ENCODE data around the gene PER3.

PER3 gene

GRCh38 chr1:7857000-7857399 is 72.9 kb downstream of the PER3 start:
- 85 to 94% methylated on average over 2 of the region's 2 CpGs for WGBS, 2 experiments (ENCODE audit: insufficient coverage in 2 of 2)
- Histone ChIP-seq H3K4me1 (ENCODE audit: control insufficient read depth, insufficient read depth, low read length, poor library complexity, severe bottlenecking) (no peaks in the 10 kb centered on the region), H3K4me3 (ENCODE audit: extremely low read depth, insufficient read depth, low read length, poor library complexity, severe bottlenecking) (no peak overlapping the region), H3K9me3 (ENCODE audit: control insufficient read depth, low read length) (no peaks in the 10 kb centered on the region), H3K36me3 (ENCODE audit: control insufficient read depth, insufficient read depth, low read length) (no peaks in the 10 kb centered on the region), H3K27ac (ENCODE audit: low read depth, low read length, severe bottlenecking) (no peak overlapping the region)

GRCh38 chr1:7857985-7858384 is 73.9 kb downstream of the PER3 start:
- WGBS, 2 experiments (ENCODE audit: insufficient coverage in 2 of 2): 92% methylated on average over 4 of the region's 4 CpGs
- H3K4me3 ChIP-seq (ENCODE audit: extremely low read depth, insufficient read depth, low read length, poor library complexity, severe bottlenecking): no peak overlapping the region
- no peak overlapping the region for H3K27ac ChIP-seq (ENCODE audit: low read depth, low read length, severe bottlenecking)
- no peaks in the 10 kb centered on the region for H3K4me1 ChIP-seq (ENCODE audit: control insufficient read depth, insufficient read depth, low read length, poor library complexity, severe bottlenecking)
- no peaks in the 10 kb centered on the region for H3K9me3 ChIP-seq (ENCODE audit: control insufficient read depth, low read length)
- no peaks in the 10 kb centered on the region for H3K36me3 ChIP-seq (ENCODE audit: control insufficient read depth, insufficient read depth, low read length)

- H3K4me1 ChIP-seq (ENCODE audit: control insufficient read depth, insufficient read depth, low read length, poor library complexity, severe bottlenecking): no peaks in the 10 kb centered on the region
- no peaks in the 10 kb centered on the region for H3K9me3 ChIP-seq (ENCODE audit: control insufficient read depth, low read length)
- no peak overlapping the region for H3K4me3 ChIP-seq (ENCODE audit: extremely low read depth, insufficient read depth, low read length, poor library complexity, severe bottlenecking)
- 91 to 95% methylated on average over 6 to 7 of the region's 7 CpGs for WGBS, 2 experiments (ENCODE audit: insufficient coverage in 2 of 2)
- no peaks in the 10 kb centered on the region for H3K36me3 ChIP-seq (ENCODE audit: control insufficient read depth, insufficient read depth, low read length)
- no peak overlapping the region for H3K27ac ChIP-seq (ENCODE audit: low read depth, low read length, severe bottlenecking)
These were observed 75.3 kb downstream of the PER3 start for GRCh38 chr1:7859406-7859805.

GRCh38 chr1:7860130-7860529 is 76.0 kb downstream of the PER3 start:
- Histone ChIP-seq H3K9me3 (ENCODE audit: control insufficient read depth, low read length) (no peaks in the 10 kb centered on the region), H3K4me3 (ENCODE audit: extremely low read depth, insufficient read depth, low read length, poor library complexity, severe bottlenecking) (no peak overlapping the region), H3K36me3 (ENCODE audit: control insufficient read depth, insufficient read depth, low read length) (no peaks in the 10 kb centered on the region), H3K4me1 (ENCODE audit: control insufficient read depth, insufficient read depth, low read length, poor library complexity, severe bottlenecking) (no peaks in the 10 kb centered on the region), H3K27ac (ENCODE audit: low read depth, low read length, severe bottlenecking) (no peak overlapping the region)
- WGBS, 2 experiments (ENCODE audit: insufficient coverage in 2 of 2): 93 to 95% methylated on average over 6 to 9 of the region's 9 CpGs

- no peaks in the 10 kb centered on the region for H3K36me3 ChIP-seq (ENCODE audit: control insufficient read depth, insufficient read depth, low read length)
- H3K27ac ChIP-seq (ENCODE audit: low read depth, low read length, severe bottlenecking): no peak overlapping the region
- WGBS, 2 experiments (ENCODE audit: insufficient coverage in 2 of 2): 93 to 98% methylated on average over 13 of the region's 15 CpGs
- no peak overlapping the region for H3K4me3 ChIP-seq (ENCODE audit: extremely low read depth, insufficient read depth, low read length, poor library complexity, severe bottlenecking)
- no peaks in the 10 kb centered on the region for H3K9me3 ChIP-seq (ENCODE audit: control insufficient read depth, low read length)
- H3K4me1 ChIP-seq (ENCODE audit: control insufficient read depth, insufficient read depth, low read length, poor library complexity, severe bottlenecking): no peaks in the 10 kb centered on the region
These were observed 77.4 kb downstream of the PER3 start for GRCh38 chr1:7861452-7861851.

- no peak overlapping the region for H3K4me3 ChIP-seq (ENCODE audit: extremely low read depth, insufficient read depth, low read length, poor library complexity, severe bottlenecking)
- H3K36me3 ChIP-seq (ENCODE audit: control insufficient read depth, insufficient read depth, low read length): no peaks in the 10 kb centered on the region
- H3K9me3 ChIP-seq (ENCODE audit: control insufficient read depth, low read length): no peaks in the 10 kb centered on the region
- 90 to 94% methylated on average over 9 to 10 of the region's 17 CpGs for WGBS, 2 experiments (ENCODE audit: insufficient coverage in 2 of 2)
- H3K27ac ChIP-seq (ENCODE audit: low read depth, low read length, severe bottlenecking): no peak overlapping the region
- no peaks in the 10 kb centered on the region for H3K4me1 ChIP-seq (ENCODE audit: control insufficient read depth, insufficient read depth, low read length, poor library complexity, severe bottlenecking)
These were observed 78.3 kb downstream of the PER3 start for GRCh38 chr1:7862211-7863060.

- Histone ChIP-seq H3K4me1 (ENCODE audit: control insufficient read depth, insufficient read depth, low read length, poor library complexity, severe bottlenecking) (no peaks in the 10 kb centered on the region), H3K36me3 (ENCODE audit: control insufficient read depth, insufficient read depth, low read length) (no peaks in the 10 kb centered on the region), H3K4me3 (ENCODE audit: extremely low read depth, insufficient read depth, low read length, poor library complexity, severe bottlenecking) (no peak overlapping the region), H3K27ac (ENCODE audit: low read depth, low read length, severe bottlenecking) (no peak overlapping the region), H3K9me3 (ENCODE audit: control insufficient read depth, low read length) (no peaks in the 10 kb centered on the region)
- WGBS, 2 experiments (ENCODE audit: insufficient coverage in 2 of 2): 90 to 96% methylated on average over 10 to 11 of the region's 17 CpGs
These were observed 79.8 kb downstream of the PER3 start for GRCh38 chr1:7863756-7864328.

- no peaks in the 10 kb centered on the region for H3K36me3 ChIP-seq (ENCODE audit: control insufficient read depth, insufficient read depth, low read length)
- H3K4me1 ChIP-seq (ENCODE audit: control insufficient read depth, insufficient read depth, low read length, poor library complexity, severe bottlenecking): no peaks in the 10 kb centered on the region
- no peak overlapping the region for H3K27ac ChIP-seq (ENCODE audit: low read depth, low read length, severe bottlenecking)
- H3K9me3 ChIP-seq (ENCODE audit: control insufficient read depth, low read length): no peaks in the 10 kb centered on the region
- H3K4me3 ChIP-seq (ENCODE audit: extremely low read depth, insufficient read depth, low read length, poor library complexity, severe bottlenecking): no peak overlapping the region
- WGBS, 2 experiments (ENCODE audit: insufficient coverage in 2 of 2): 84 to 91% methylated on average over 13 to 14 of the region's 16 CpGs
These were observed 81.9 kb downstream of the PER3 start for GRCh38 chr1:7865978-7866377.

GRCh38 chr1:7868070-7868780 is 84.1 kb downstream of the PER3 start:
- 70 to 93% methylated on average over 2 to 9 of the region's 10 CpGs for WGBS, 2 experiments (ENCODE audit: insufficient coverage in 2 of 2)
- Histone ChIP-seq H3K4me3 (ENCODE audit: extremely low read depth, insufficient read depth, low read length, poor library complexity, severe bottlenecking) (no peak overlapping the region), H3K9me3 (ENCODE audit: control insufficient read depth, low read length) (no peaks in the 10 kb centered on the region), H3K36me3 (ENCODE audit: control insufficient read depth, insufficient read depth, low read length) (no peaks in the 10 kb centered on the region), H3K4me1 (ENCODE audit: control insufficient read depth, insufficient read depth, low read length, poor library complexity, severe bottlenecking) (no peaks in the 10 kb centered on the region), H3K27ac (ENCODE audit: low read depth, low read length, severe bottlenecking) (no peak overlapping the region)

GRCh38 chr1:7869136-7869920 is 85.2 kb downstream of the PER3 start:
- Histone ChIP-seq H3K9me3 (ENCODE audit: control insufficient read depth, low read length) (no peaks in the 10 kb centered on the region), H3K4me1 (ENCODE audit: control insufficient read depth, insufficient read depth, low read length, poor library complexity, severe bottlenecking) (no peaks in the 10 kb centered on the region), H3K27ac (ENCODE audit: low read depth, low read length, severe bottlenecking) (no peak overlapping the region), H3K4me3 (ENCODE audit: extremely low read depth, insufficient read depth, low read length, poor library complexity, severe bottlenecking) (no peak overlapping the region), H3K36me3 (ENCODE audit: control insufficient read depth, insufficient read depth, low read length) (no peaks in the 10 kb centered on the region)
- 94 to 95% methylated on average over 15 to 16 of the region's 16 CpGs for WGBS, 2 experiments (ENCODE audit: insufficient coverage in 2 of 2)
